Measurements from ENCODE around the gene PGAM5. TPM values are rescaled to one million over a fixed set of nuclear protein-coding genes. Genes with fewer than 3 reads are reported as not detected.
"Not testable (repeated sequence)": the region's sequence is repeated elsewhere in the genome, so short reads cannot be mapped to it uniquely, and the experiment has no call there.

Gene PGAM5
- total RNA-seq, 1 experiment from 2014 or later, result 112 TPM

GRCh38 chr12:132754160-132754932 lies 43.7 kb downstream of the PGAM5 start:
- peaks cover 23 to 73% (median 53%) of the 10 kb centered on the region in 3 experiments; a peak in 6 of 7 replicates for H3K36me3 Mint-ChIP-seq (ENCODE audit: insufficient read depth in 1 of 3, low read depth in 3 of 3)
- Histone ChIP-seq H3K27me3 (ENCODE audit: insufficient read depth, low read length) (no peaks in the 10 kb centered on the region), H4K8ac (replicated peaks; ENCODE audit: insufficient read length, low read depth, low read length) (no peak overlapping the region), H3K9me3 (ENCODE audit: control insufficient read depth, low read depth, low read length) (no peaks in the 10 kb centered on the region), H3K23me2 (ENCODE audit: insufficient read length, low read depth, low read length, poor library complexity, severe bottlenecking) (no peaks in the 10 kb centered on the region), H2BK5ac (ENCODE audit: insufficient read length, low read length) (no peak overlapping the region), H3K56ac (ENCODE audit: insufficient read length, low read depth, low read length) (no peak overlapping the region), H2AFZ (ENCODE audit: low read length) (no peak overlapping the region), H3K4me1 (ENCODE audit: insufficient read depth, low read length) (no peaks in the 10 kb centered on the region), H4K5ac (ENCODE audit: insufficient read length, low read depth, low read length) (no peak overlapping the region), H3K4ac (ENCODE audit: low read depth, low read length) (no peak overlapping the region), H2BK15ac (ENCODE audit: low read depth, low read length) (no peak overlapping the region), H3K79me2 (ENCODE audit: insufficient read depth, low read length) (peaks cover 13% of the 10 kb centered on the region; the same call in 1 of the 2 replicates), H3T11ph (ENCODE audit: low read length) (no peak overlapping the region), H2BK20ac (ENCODE audit: low read depth, low read length, poor library complexity, severe bottlenecking) (no peak overlapping the region), H3K18ac (ENCODE audit: insufficient read length, low read depth, low read length) (no peak overlapping the region), H2AK5ac (ENCODE audit: insufficient read length, low read length) (no peak overlapping the region), H2BK120ac (ENCODE audit: low read depth, low read length, poor library complexity, severe bottlenecking) (no peak overlapping the region), H4K20me1 (ENCODE audit: control insufficient read depth, insufficient read depth, insufficient read length) (no peaks in the 10 kb centered on the region), H3K27ac (ENCODE audit: insufficient read length, low read depth, low read length) (no peak overlapping the region), H4K91ac (ENCODE audit: insufficient read length, low read depth, low read length) (no peak overlapping the region), H3K23ac (ENCODE audit: insufficient read length, low read depth, low read length) (no peak overlapping the region), H2BK12ac (ENCODE audit: insufficient read length, low read depth, low read length) (no peak overlapping the region), H3K4me2 (ENCODE audit: insufficient read depth, insufficient read length, low read length) (no peak overlapping the region), H3K14ac (ENCODE audit: insufficient read depth, low read length) (no peak overlapping the region), H3K9ac (ENCODE audit: extremely low read depth, insufficient read length, low read length) (no peak overlapping the region), H3K79me1 (ENCODE audit: insufficient read depth, low read depth, low read length, poor library complexity, severe bottlenecking) (peaks cover 12% of the 10 kb centered on the region)
- no peak overlapping the region for H3K27ac Mint-ChIP-seq
- no CpG with 5 or more reads among the region's 14 CpGs for WGBS (ENCODE audit: extremely low coverage, insufficient read length, low lambda C conversion rate)
- no peaks in the 10 kb centered on the region for H3K4me1 Mint-ChIP-seq
- no peak overlapping the region for H3K4me3 Mint-ChIP-seq
- no peak for DNase-seq
- TF ChIP-seq, protein P1, sequence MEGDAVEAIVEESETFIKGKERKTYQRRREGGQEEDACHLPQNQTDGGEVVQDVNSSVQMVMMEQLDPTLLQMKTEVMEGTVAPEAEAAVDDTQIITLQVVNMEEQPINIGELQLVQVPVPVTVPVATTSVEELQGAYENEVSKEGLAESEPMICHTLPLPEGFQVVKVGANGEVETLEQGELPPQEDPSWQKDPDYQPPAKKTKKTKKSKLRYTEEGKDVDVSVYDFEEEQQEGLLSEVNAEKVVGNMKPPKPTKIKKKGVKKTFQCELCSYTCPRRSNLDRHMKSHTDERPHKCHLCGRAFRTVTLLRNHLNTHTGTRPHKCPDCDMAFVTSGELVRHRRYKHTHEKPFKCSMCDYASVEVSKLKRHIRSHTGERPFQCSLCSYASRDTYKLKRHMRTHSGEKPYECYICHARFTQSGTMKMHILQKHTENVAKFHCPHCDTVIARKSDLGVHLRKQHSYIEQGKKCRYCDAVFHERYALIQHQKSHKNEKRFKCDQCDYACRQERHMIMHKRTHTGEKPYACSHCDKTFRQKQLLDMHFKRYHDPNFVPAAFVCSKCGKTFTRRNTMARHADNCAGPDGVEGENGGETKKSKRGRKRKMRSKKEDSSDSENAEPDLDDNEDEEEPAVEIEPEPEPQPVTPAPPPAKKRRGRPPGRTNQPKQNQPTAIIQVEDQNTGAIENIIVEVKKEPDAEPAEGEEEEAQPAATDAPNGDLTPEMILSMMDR (conservative IDR thresholded peaks at IDR 0.05), result peak; percentile 30; the same call in 2 of the 3 replicates
- no peaks in the 10 kb centered on the region for H3K27me3 Mint-ChIP-seq (ENCODE audit: low read depth)
- H3K9me3 Mint-ChIP-seq, result no peaks in the 10 kb centered on the region

DNA sequence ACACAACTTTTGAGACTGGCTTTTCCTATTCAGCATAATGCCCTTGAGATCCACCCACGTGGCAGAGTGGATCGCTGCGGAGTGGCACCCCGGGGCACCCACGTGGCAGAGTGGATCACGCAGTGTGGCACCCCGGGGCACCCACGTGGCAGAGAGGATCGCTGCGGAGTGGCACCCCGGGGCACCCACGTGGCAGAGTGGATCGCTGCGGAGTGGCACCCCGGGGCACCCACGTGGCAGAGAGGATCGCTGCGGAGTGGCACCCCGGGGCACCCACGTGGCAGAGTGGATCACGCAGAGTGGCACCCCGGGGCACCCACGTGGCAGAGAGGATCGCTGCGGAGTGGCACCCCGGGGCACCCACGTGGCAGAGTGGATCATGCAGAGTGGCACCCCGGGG lies 48.2 kb downstream of the PGAM5 start:
- not testable (repeated sequence) for H3K4me3 Mint-ChIP-seq; H3T11ph ChIP-seq (ENCODE audit: low read length); H2AFZ ChIP-seq (ENCODE audit: low read length); H4K20me1 ChIP-seq (ENCODE audit: control insufficient read depth, insufficient read depth, insufficient read length); H2BK12ac ChIP-seq (ENCODE audit: insufficient read length, low read depth, low read length); DNase-seq; H3K56ac ChIP-seq (ENCODE audit: insufficient read length, low read depth, low read length); H3K4ac ChIP-seq (ENCODE audit: low read depth, low read length); H3K27ac ChIP-seq (ENCODE audit: insufficient read length, low read depth, low read length); H2BK20ac ChIP-seq (ENCODE audit: low read depth, low read length, poor library complexity, severe bottlenecking); H4K91ac ChIP-seq (ENCODE audit: insufficient read length, low read depth, low read length); H3K9me3 ChIP-seq (ENCODE audit: control insufficient read depth, low read depth, low read length); H2BK5ac ChIP-seq (ENCODE audit: insufficient read length, low read length); H3K4me2 ChIP-seq (ENCODE audit: insufficient read depth, insufficient read length, low read length); H3K4me1 ChIP-seq (ENCODE audit: insufficient read depth, low read length); H2BK120ac ChIP-seq (ENCODE audit: low read depth, low read length, poor library complexity, severe bottlenecking); H3K27me3 ChIP-seq (ENCODE audit: insufficient read depth, low read length); H3K27ac Mint-ChIP-seq; H3K18ac ChIP-seq (ENCODE audit: insufficient read length, low read depth, low read length); H3K23me2 ChIP-seq (ENCODE audit: insufficient read length, low read depth, low read length, poor library complexity, severe bottlenecking); H2BK15ac ChIP-seq (ENCODE audit: low read depth, low read length); H3K14ac ChIP-seq (ENCODE audit: insufficient read depth, low read length); H3K23ac ChIP-seq (ENCODE audit: insufficient read length, low read depth, low read length); H4K5ac ChIP-seq (ENCODE audit: insufficient read length, low read depth, low read length); H3K9ac ChIP-seq (ENCODE audit: extremely low read depth, insufficient read length, low read length); H3K9me3 Mint-ChIP-seq; H3K27me3 Mint-ChIP-seq (ENCODE audit: low read depth); H4K8ac ChIP-seq (replicated peaks; ENCODE audit: insufficient read length, low read depth, low read length); H2AK5ac ChIP-seq (ENCODE audit: insufficient read length, low read length)
- peaks cover 12% of the 10 kb centered on the region for H3K79me1 ChIP-seq (ENCODE audit: insufficient read depth, low read depth, low read length, poor library complexity, severe bottlenecking)
- Mint-ChIP-seq H3K36me3 (ENCODE audit: insufficient read depth in 1 of 3, low read depth in 3 of 3) (peaks cover 24 to 45% (median 34%) of the 10 kb centered on the region in 3 experiments), H3K4me1 (peaks cover 5 to 14% of the 10 kb centered on the region in 2 experiments)
- peaks cover 26% of the 10 kb centered on the region; the same call in 1 of the 2 replicates for H3K79me2 ChIP-seq (ENCODE audit: insufficient read depth, low read length)
- no CpG with 5 or more reads among the region's 28 CpGs for WGBS (ENCODE audit: extremely low coverage, insufficient read length, low lambda C conversion rate)

Data from H9 (cell line).